ENCODE results near the gene ADRA1B.
A peak's percentile ranks its signal among the peaks of the same experiment; 100 is the strongest.

Gene ADRA1B

GRCh38 chr5:159901772-159902171, 14.5 kb upstream of the ADRA1B start:
- no peak for DNase-seq (ENCODE audit: low spot score)

GRCh38 chr5:159902444-159903121, 13.7 kb upstream of the ADRA1B start:
- no peak for DNase-seq (ENCODE audit: low spot score)

GRCh38 chr5:159903131-159903530, 13.2 kb upstream of the ADRA1B start:
- DNase-seq (ENCODE audit: low spot score): no peak

GRCh38 chr5:159904874-159905273, 11.4 kb upstream of the ADRA1B start:
- no peak for DNase-seq (ENCODE audit: low spot score)

- DNase-seq (ENCODE audit: low spot score): peak; percentile 73
These were observed 10.8 kb upstream of the ADRA1B start for GRCh38 chr5:159905496-159905895.

- DNase-seq (ENCODE audit: low spot score): no peak
These were observed 9.8 kb upstream of the ADRA1B start for GRCh38 chr5:159906463-159906862.

GRCh38 chr5:159906943-159907342, 9.3 kb upstream of the ADRA1B start:
- peak; percentile 14 for DNase-seq (ENCODE audit: low spot score)

- DNase-seq (ENCODE audit: low spot score): no peak
These were observed 8.3 kb upstream of the ADRA1B start for GRCh38 chr5:159907689-159908590.

GRCh38 chr5:159908591-159908940, 7.7 kb upstream of the ADRA1B start:
- no peak for DNase-seq (ENCODE audit: low spot score)

- no peak for DNase-seq (ENCODE audit: low spot score)
These were observed 7.2 kb upstream of the ADRA1B start for GRCh38 chr5:159909126-159909525.

GRCh38 chr5:159910207-159910842, 6.0 kb upstream of the ADRA1B start:
- no peak for DNase-seq (ENCODE audit: low spot score)

- no peak for DNase-seq (ENCODE audit: low spot score)
These were observed 5.4 kb upstream of the ADRA1B start for GRCh38 chr5:159910843-159911229.

- no peak for DNase-seq (ENCODE audit: low spot score)
These were observed 4.9 kb upstream of the ADRA1B start for GRCh38 chr5:159911349-159911748.

- no peak for DNase-seq (ENCODE audit: low spot score)
These were observed 4.1 kb upstream of the ADRA1B start for GRCh38 chr5:159912033-159912800.

GRCh38 chr5:159913048-159913447, 3.2 kb upstream of the ADRA1B start:
- DNase-seq (ENCODE audit: low spot score): no peak

- DNase-seq (ENCODE audit: low spot score): no peak
These were observed 2.8 kb upstream of the ADRA1B start for GRCh38 chr5:159913501-159913900.

- no peak for DNase-seq (ENCODE audit: low spot score)
These were observed 819 bp downstream of the ADRA1B start for GRCh38 chr5:159916841-159917761.

GRCh38 chr5:159917994-159918393, 1.7 kb downstream of the ADRA1B start:
- no peak for DNase-seq (ENCODE audit: low spot score)

GRCh38 chr5:159921721-159922120, 5.4 kb downstream of the ADRA1B start:
- no peak for DNase-seq (ENCODE audit: low spot score)

- no peak for DNase-seq (ENCODE audit: low spot score)
These were observed 6.7 kb downstream of the ADRA1B start for GRCh38 chr5:159923008-159923407.
